ENCODE measurements around the gene SLC24A1. TPM values are rescaled to one million over a fixed set of nuclear protein-coding genes. Genes with fewer than 3 reads are reported as not detected.

The SLC24A1 gene
- total and polyA plus RNA-seq, 2 of the 13 experiments (the other 11 are each of a cell fraction or from before 2014, with no cell fraction given) = 5.9 to 8.3 TPM

- intact Hi-C loops (cut with micrococcal nuclease; ENCODE audit: unreplicated experiment) = no loop called here
- POLR2A ChIA-PET = interaction anchor here (1.5 kb wide), 1 partner anchor 11 kb away, joined by 4 read pairs; the partner anchor contains the start of gene INTS14
- no peak for DNase-seq (ENCODE audit: low spot score)
- Histone ChIP-seq H3K27me3 (ENCODE audit: control insufficient read depth in 1 of 2, insufficient read depth in 2 of 2, low read length in 2 of 2) (no peaks in the 10 kb centered on the region), H3K79me2 (ENCODE audit: insufficient read depth, low read length) (no peaks in the 10 kb centered on the region), H4K20me1 (ENCODE audit: insufficient read depth, low read length) (no peaks in the 10 kb centered on the region), H3K9ac (ENCODE audit: insufficient read depth, low read depth, low read length) (no peak overlapping the region), H2AFZ (ENCODE audit: low read length) (no peak overlapping the region), H3K27ac (ENCODE audit: extremely low read length, insufficient read depth, low read length) (no peak overlapping the region), H3K4me3 (replicated peaks in 1 of 3; ENCODE audit: insufficient read depth in 1 of 3, low read depth in 2 of 3, low read length in 3 of 3) (no peak overlapping the region), H3K4me1 (ENCODE audit: insufficient read depth, low read length) (peaks cover 7% of the 10 kb centered on the region), H3K4me2 (ENCODE audit: low read depth, low read length) (no peak overlapping the region), H3K36me3 (replicated peaks in 1 of 2; ENCODE audit: control insufficient read depth in 1 of 2, insufficient read depth in 2 of 2, low read length in 2 of 2) (peaks cover 16 to 81% of the 10 kb centered on the region in 2 experiments), H3K9me3 (ENCODE audit: low read length) (no peaks in the 10 kb centered on the region)
- in situ Hi-C loops (cut with HindIII; ENCODE audit: extremely low pct_ligation_motif_present, low pct_unique_long_range_greater_than_20kb) = no loop called here
- CTCF ChIA-PET (ENCODE audit: low intra/inter-chr PET ratio, low total read pairs) = no interaction called here
- FAIRE-seq = no peak
- WGBS (ENCODE audit: low lambda C conversion rate) = 98% methylated on average over 5 of the region's 5 CpGs
- ATAC-seq = no peak
- BruUV-seq (replicated peaks) = no TSS peak
- TF ChIP-seq KMT2A (CRISPR knock-in tag; IDR thresholded peaks at IDR 0.05) = no peak
- no peak for TF ChIP-seq NCOA5 (CRISPR knock-in tag; IDR thresholded peaks at IDR 0.05)
- no peak for TF ChIP-seq JUNB (CRISPR knock-in tag; IDR thresholded peaks at IDR 0.05; ENCODE audit: borderline replicate concordance)
- no peak for TF ChIP-seq TFE3 (CRISPR knock-in tag; IDR thresholded peaks at IDR 0.05)
- TF ChIP-seq ARNTL (CRISPR knock-in tag; IDR thresholded peaks at IDR 0.05) = no peak
- no peak for TF ChIP-seq MXI1 (IDR thresholded peaks at IDR 0.05; ENCODE audit: borderline replicate concordance, low read depth, low read length)
- no peak for TF ChIP-seq FIP1L1 (IDR thresholded peaks at IDR 0.05; ENCODE audit: borderline replicate concordance, insufficient read depth, low read depth, low read length)
- no peak for TF ChIP-seq TERF1 (CRISPR knock-in tag; IDR thresholded peaks at IDR 0.05)
- TF ChIP-seq ZNF281 (CRISPR knock-in tag; IDR thresholded peaks at IDR 0.05; ENCODE audit: borderline replicate concordance) = no peak
- TF ChIP-seq ZNF609 (CRISPR knock-in tag; IDR thresholded peaks at IDR 0.05; ENCODE audit: borderline replicate concordance) = no peak
- no peak for TF ChIP-seq ZMAT5 (CRISPR knock-in tag; IDR thresholded peaks at IDR 0.05; ENCODE audit: borderline replicate concordance, low read depth)
- TF ChIP-seq ZBTB43 (CRISPR knock-in tag; conservative IDR thresholded peaks at IDR 0.05) = no peak
Measured at GRCh38 chr15:65599677-65600076, 22.1 kb upstream of the SLC24A1 start.
